ENCODE data around the gene LAYN. TPM values are rescaled to one million over a fixed set of nuclear protein-coding genes. Genes with fewer than 3 reads are reported as not detected.

Gene LAYN
- total RNA-seq, 1 donor from 2014 or later = 3.8 TPM

- Mint-ChIP-seq H3K27me3 (ENCODE audit: low read depth) (no peaks in the 10 kb centered on the region), H3K27ac (ENCODE audit: unreplicated experiment) (no peak overlapping the region), H3K36me3 (ENCODE audit: low read depth) (no peaks in the 10 kb centered on the region), H3K4me3 (no peak overlapping the region), H3K9me3 (no peaks in the 10 kb centered on the region), H3K4me1 (no peaks in the 10 kb centered on the region)
- TF ChIP-seq CTCF (conservative IDR thresholded peaks at IDR 0.05) = no peak
- DNase-seq (ENCODE audit: low read depth, low spot score) = no peak
Observed at GRCh38 chr11:111549196-111549868, 8.8 kb downstream of the LAYN start.

GRCh38 chr11:111549869-111550203, 9.3 kb downstream of the LAYN start:
- Mint-ChIP-seq H3K27me3 (ENCODE audit: low read depth) (no peaks in the 10 kb centered on the region), H3K36me3 (ENCODE audit: low read depth) (no peaks in the 10 kb centered on the region), H3K27ac (ENCODE audit: unreplicated experiment) (no peak overlapping the region), H3K9me3 (no peaks in the 10 kb centered on the region), H3K4me1 (no peaks in the 10 kb centered on the region), H3K4me3 (no peak overlapping the region)
- DNase-seq (ENCODE audit: low read depth, low spot score) = no peak
- TF ChIP-seq CTCF (conservative IDR thresholded peaks at IDR 0.05) = no peak

GRCh38 chr11:111550258-111550657, 9.7 kb downstream of the LAYN start:
- no peak for TF ChIP-seq CTCF (conservative IDR thresholded peaks at IDR 0.05)
- H3K9me3 Mint-ChIP-seq = peaks cover 3% of the 10 kb centered on the region
- no peak overlapping the region for H3K27ac Mint-ChIP-seq (ENCODE audit: unreplicated experiment)
- no peaks in the 10 kb centered on the region for H3K27me3 Mint-ChIP-seq (ENCODE audit: low read depth)
- no peaks in the 10 kb centered on the region for H3K4me1 Mint-ChIP-seq
- H3K4me3 Mint-ChIP-seq = no peak overlapping the region
- peaks cover 1% of the 10 kb centered on the region for H3K36me3 Mint-ChIP-seq (ENCODE audit: low read depth)
- DNase-seq (ENCODE audit: low read depth, low spot score) = no peak

GRCh38 chr11:111554532-111554931, 14.0 kb downstream of the LAYN start:
- no peaks in the 10 kb centered on the region for H3K4me1 Mint-ChIP-seq
- no peak overlapping the region for H3K27ac Mint-ChIP-seq (ENCODE audit: unreplicated experiment)
- H3K4me3 Mint-ChIP-seq = no peak overlapping the region
- H3K27me3 Mint-ChIP-seq (ENCODE audit: low read depth) = no peaks in the 10 kb centered on the region
- no peak for TF ChIP-seq CTCF (conservative IDR thresholded peaks at IDR 0.05)
- peaks cover 5% of the 10 kb centered on the region for H3K9me3 Mint-ChIP-seq
- peaks cover 9% of the 10 kb centered on the region for H3K36me3 Mint-ChIP-seq (ENCODE audit: low read depth)
- no peak for DNase-seq (ENCODE audit: low read depth, low spot score)

- no peak for DNase-seq (ENCODE audit: low read depth, low spot score)
- H3K36me3 Mint-ChIP-seq (ENCODE audit: low read depth) = peaks cover 9% of the 10 kb centered on the region
- H3K27me3 Mint-ChIP-seq (ENCODE audit: low read depth) = no peaks in the 10 kb centered on the region
- no peaks in the 10 kb centered on the region for H3K4me1 Mint-ChIP-seq
- no peak overlapping the region for H3K4me3 Mint-ChIP-seq
- H3K9me3 Mint-ChIP-seq = peaks cover 5% of the 10 kb centered on the region
- TF ChIP-seq CTCF (conservative IDR thresholded peaks at IDR 0.05) = no peak
- no peak overlapping the region for H3K27ac Mint-ChIP-seq (ENCODE audit: unreplicated experiment)
Observed at GRCh38 chr11:111555255-111555654, 14.7 kb downstream of the LAYN start.
